B cell (primary cell): ENCODE data around the gene GALNT18. TPM values are rescaled to one million over a fixed set of nuclear protein-coding genes. Genes with fewer than 3 reads are reported as not detected.

Experiments used
- ATAC-seq: fragments of 200-7000 bp; cut with Tn5 transposase; one replicate; pipeline ENCODE4 v1.10.0; 2021; ENCODE audit warnings: low read depth, mild to moderate bottlenecking, moderate number of reproducible peaks, moderate library complexity
- CTCF ChIA-PET: fragments of 350-600 bp; sonication (Branson Sonifier 250); formaldehyde crosslinking; loops from one replicate; lab custom pipeline; 2021; ENCODE audit warnings: antibody characterized with exemption, inconsistent platforms; lab: Charles Lee
- POLR2A ChIA-PET: fragments of 350-600 bp; sonication (Branson Sonifier 250); formaldehyde crosslinking; loops from one replicate; lab custom pipeline; 2021; ENCODE audit warnings: antibody characterized with exemption; lab: Charles Lee
- DNase-seq: peaks from one replicate; pipeline ENCODE4 v3.0.0; 2013
- H2AFZ ChIP-seq: 2 replicates; pipeline ENCODE4 v1.6.1; 2012; ENCODE audit warnings: mild to moderate bottlenecking, low read depth, low read length; ENCODE audit not compliant: insufficient read depth, poor library complexity, severe bottlenecking
- H3K27ac ChIP-seq, 2 donors: 1 replicate in 1 of 2; 2 replicates in 1 of 2; pipeline ENCODE4 v1.5.1; 2012 to 2013; ENCODE audit warnings: low read length in 2 of 2, mild to moderate bottlenecking in 2 of 2, moderate library complexity in 1 of 2
- H3K27me3 ChIP-seq, 4 experiments: fragments of 200-600 bp in 1 of 4; sonication (generic) in 1 of 4; replicated peaks in 1 of 4; 1 replicate in 2 of 4; 2 replicates in 2 of 4; pipeline versions ENCODE4 v1.6.1 to v1.7.0; 2013 to 2016; ENCODE audit warnings: low read length in 3 of 4, mild to moderate bottlenecking in 2 of 4, mixed read lengths in 1 of 4, moderate library complexity in 1 of 4; ENCODE audit not compliant: insufficient read depth in 4 of 4, control insufficient read depth in 3 of 4; ENCODE audit errors: control extremely low read depth in 1 of 4
- H3K36me3 ChIP-seq, 2 experiments: replicated peaks in 1 of 2; 1 replicate in 1 of 2; 2 replicates in 1 of 2; pipeline versions ENCODE4 v1.6.1 to v1.7.1; 2013; ENCODE audit warnings: low read length in 1 of 2; ENCODE audit not compliant: insufficient read depth in 2 of 2, control insufficient read depth in 1 of 2; ENCODE audit errors: control extremely low read depth in 1 of 2, extremely low read depth in 1 of 2
- H3K4me1 ChIP-seq, 2 donors: fragments of 200-600 bp in 1 of 2; sonication (generic) in 1 of 2; 1 replicate in 1 of 2; 2 replicates in 1 of 2; pipeline versions ENCODE4 v1.5.1 to v1.6.1; 2013 to 2017; ENCODE audit warnings: low read length in 2 of 2; ENCODE audit not compliant: control insufficient read depth in 2 of 2, insufficient read depth in 2 of 2
- H3K4me2 ChIP-seq: replicated peaks from 2 replicates; pipeline ENCODE3; 2012; ENCODE audit warnings: mild to moderate bottlenecking, low read depth, low read length; ENCODE audit not compliant: poor library complexity, severe bottlenecking
- H3K4me3 ChIP-seq, 5 experiments: fragments of 200-600 bp in 1 of 5; sonication (generic) in 1 of 5; 1 replicate in 3 of 5; 2 replicates in 2 of 5; pipeline versions ENCODE4 v1.5.1 to v1.7.0; 2011 to 2016; ENCODE audit warnings: low read length in 4 of 5, mild to moderate bottlenecking in 4 of 5, low read depth in 2 of 5, control low read depth in 1 of 5, moderate library complexity in 1 of 5; ENCODE audit not compliant: insufficient read depth in 1 of 5; ENCODE audit errors: control extremely low read depth in 1 of 5, extremely low read depth in 1 of 5
- H3K79me2 ChIP-seq: fragments of 200-600 bp; sonication (generic); one replicate; pipeline ENCODE4 v1.6.0; 2016; ENCODE audit warnings: low read length; ENCODE audit not compliant: control insufficient read depth, insufficient read depth
- H3K9ac ChIP-seq: fragments of 200-600 bp; sonication (generic); 2 replicates; pipeline ENCODE4 v1.6.1; 2017; ENCODE audit warnings: mild to moderate bottlenecking, low read length, moderate library complexity
- H3K9me3 ChIP-seq, 3 donors: one replicate each; pipeline versions ENCODE4 v1.6.1 to v1.7.1; 2013; ENCODE audit warnings: low read length in 2 of 3; ENCODE audit not compliant: control insufficient read depth in 2 of 3, insufficient read depth in 1 of 3; ENCODE audit errors: control extremely low read depth in 1 of 3
- H4K20me1 ChIP-seq: 2 replicates; pipeline ENCODE4 v1.6.0; 2012; ENCODE audit warnings: mild to moderate bottlenecking, low read length; ENCODE audit not compliant: insufficient read depth, control insufficient read depth, poor library complexity, severe bottlenecking
- H3K27ac Mint-ChIP-seq: one replicate; pipeline ENCODE4 v1.8.0; 2021; ENCODE audit warnings: mixed read lengths
- H3K27me3 Mint-ChIP-seq: one replicate; pipeline ENCODE4 v1.8.0; 2021; ENCODE audit warnings: mixed read lengths
- H3K4me1 Mint-ChIP-seq: one replicate; pipeline ENCODE4 v1.8.0; 2021; ENCODE audit warnings: mixed read lengths
- H3K4me3 Mint-ChIP-seq: one replicate; pipeline ENCODE4 v1.8.0; 2021; ENCODE audit warnings: mixed read lengths
- H3K9me3 Mint-ChIP-seq: one replicate; pipeline ENCODE4 v1.8.0; 2022; ENCODE audit warnings: mixed read lengths; ENCODE audit not compliant: insufficient read depth
- CTCF ChIP-seq: fragments of 200-600 bp; IDR thresholded peaks from one replicate; pipeline ENCODE4 v1.8.0; 2022; ENCODE audit warnings: antibody characterized with exemption, mild to moderate bottlenecking
- EZH2 ChIP-seq: IDR thresholded peaks from 2 replicates; pipeline ENCODE4 v1.6.1; 2012; ENCODE audit warnings: borderline replicate concordance, low read depth, mild to moderate bottlenecking, moderate library complexity, low read length; ENCODE audit not compliant: insufficient read depth, poor library complexity, severe bottlenecking
- WGBS: methylation state at CpG from one replicate; pipeline ENCODE4 v1.1.5; 2013; ENCODE audit warnings: missing lambda C conversion rate; ENCODE audit not compliant: insufficient coverage; 5-methylcytosine and 5-hydroxymethylcytosine counted together
- intact Hi-C: fragments of 100-400 bp; cut with micrococcal nuclease; formaldehyde crosslinking; loops from one replicate; pipeline ENCODE4 v1.10.0; 2022
- polyA plus RNA-seq: library from polyadenylated mRNA; depleted of rRNA; stranded (reverse); fragments of >200 nt; gene quantifications from 2 replicates; pipeline ENCODE4 v1.2.3, GENCODE V29; 2012
- total RNA-seq, 2 donors: library from RNA; stranded (reverse); fragments of 120-200 nt in 1 of 2; gene quantifications; 1 replicate in 1 of 2; 2 replicates in 1 of 2; pipeline versions ENCODE4 v1.2.3 to v1.2.4, GENCODE V29; 2013 to 2022

The GALNT18 gene
- total and polyA plus RNA-seq, 2 donors (not counting 1 experiment from before 2014, with no cell fraction given), result not detected

- no peak for ATAC-seq
- POLR2A ChIA-PET, result no interaction called here
- Histone ChIP-seq H2AFZ (no peak overlapping the region), H3K27ac (no peak overlapping the region), H3K27me3 (no peaks in the 10 kb centered on the region), H3K9me3 (no peaks in the 10 kb centered on the region), H3K4me3 (no peak overlapping the region), H3K36me3 (no peaks in the 10 kb centered on the region), H3K4me1 (no peaks in the 10 kb centered on the region), H3K4me2 (no peak overlapping the region), H3K9ac (no peak overlapping the region), H3K79me2 (no peaks in the 10 kb centered on the region), H4K20me1 (no peaks in the 10 kb centered on the region)
- Mint-ChIP-seq H3K27me3 (peaks cover 2% of the 10 kb centered on the region), H3K4me3 (no peak overlapping the region), H3K4me1 (no peaks in the 10 kb centered on the region), H3K9me3 (no peaks in the 10 kb centered on the region), H3K27ac (no peak overlapping the region)
- DNase-seq, result no peak
- intact Hi-C loops, result no loop called here
- CTCF ChIA-PET, result no interaction called here
- TF ChIP-seq EZH2 (no peak), CTCF (no peak)
- 69% methylated on average over 2 of the region's 4 CpGs for WGBS
These were observed 232.6 kb downstream of the GALNT18 start for GRCh38 chr11:11389238-11389637.

GRCh38 chr11:11387622-11388305, 234.0 kb downstream of the GALNT18 start:
- no peak overlapping the region for H3K27ac ChIP-seq
- Mint-ChIP-seq H3K4me1 (no peaks in the 10 kb centered on the region), H3K4me3 (no peak overlapping the region), H3K9me3 (no peaks in the 10 kb centered on the region), H3K27ac (no peak overlapping the region), H3K27me3 (peaks cover 2% of the 10 kb centered on the region)
- no peaks in the 10 kb centered on the region for H3K79me2 ChIP-seq
- intact Hi-C loops, result no loop called here
- H3K27me3 ChIP-seq, result no peaks in the 10 kb centered on the region
- WGBS, result 90% methylated on average over 7 of the region's 10 CpGs
- H3K4me1 ChIP-seq, result no peaks in the 10 kb centered on the region
- H3K4me3 ChIP-seq, result no peak overlapping the region
- H3K36me3 ChIP-seq, result no peaks in the 10 kb centered on the region
- H3K9ac ChIP-seq, result no peak overlapping the region
- no peak overlapping the region for H3K4me2 ChIP-seq
- no peaks in the 10 kb centered on the region for H3K9me3 ChIP-seq
- TF ChIP-seq CTCF (no peak), EZH2 (no peak)
- ChIA-PET CTCF (interaction anchor here (1.1 kb wide), 1 partner anchor 11 kb away, joined by 4 read pairs; no protein-coding TSS in a partner anchor), POLR2A (no interaction called here)
- DNase-seq, result no peak
- no peak overlapping the region for H2AFZ ChIP-seq
- ATAC-seq, result no peak
- H4K20me1 ChIP-seq, result no peaks in the 10 kb centered on the region
